Coronary artery (tissue), 2 donors: ENCODE results near the gene CDK6.
A peak's percentile ranks its signal among the peaks of the same experiment; 100 is the strongest.

ENCODE experiments used
- DNase-seq: peaks from one replicate; pipeline ENCODE4 v3.0.0-alpha.2; 2017; ENCODE audit warnings: low spot score
- H3K27ac ChIP-seq, 2 donors: fragments of 200-600 bp; sonication (generic); one replicate each; pipeline ENCODE4 v1.5.1; 2016 to 2019
- H3K4me3 ChIP-seq: fragments of 200-600 bp; sonication (generic); 2 replicates; pipeline ENCODE4 v1.5.1; 2016; ENCODE audit warnings: mild to moderate bottlenecking, moderate library complexity
- TF ChIP-seq, protein P1 (sequence below): fragments of 200-600 bp; sonication (generic); IDR thresholded peaks from one replicate; pipeline ENCODE4 v1.5.1; 2019; ENCODE audit warnings: antibody characterized with exemption

CDK6 gene

DNA sequence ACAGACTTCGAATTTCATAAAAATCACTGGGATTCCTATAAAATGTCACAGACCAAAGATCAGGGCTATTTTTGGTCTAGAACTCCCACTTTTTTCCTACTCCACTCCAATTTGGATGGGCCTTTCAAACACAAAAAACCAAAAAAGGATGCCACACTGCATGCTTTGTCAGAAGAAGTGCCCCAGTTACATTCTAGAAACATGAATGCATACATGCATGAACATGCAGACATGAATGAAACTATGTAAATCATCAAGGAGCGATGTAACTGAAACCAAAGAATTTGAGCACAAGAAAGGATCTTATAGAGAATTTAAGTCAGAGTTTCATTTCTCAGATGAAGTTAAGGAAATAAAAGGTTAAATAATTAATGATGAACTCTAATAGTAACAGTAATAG, 214.3 kb downstream of the CDK6 start:
- TF ChIP-seq, protein P1, sequence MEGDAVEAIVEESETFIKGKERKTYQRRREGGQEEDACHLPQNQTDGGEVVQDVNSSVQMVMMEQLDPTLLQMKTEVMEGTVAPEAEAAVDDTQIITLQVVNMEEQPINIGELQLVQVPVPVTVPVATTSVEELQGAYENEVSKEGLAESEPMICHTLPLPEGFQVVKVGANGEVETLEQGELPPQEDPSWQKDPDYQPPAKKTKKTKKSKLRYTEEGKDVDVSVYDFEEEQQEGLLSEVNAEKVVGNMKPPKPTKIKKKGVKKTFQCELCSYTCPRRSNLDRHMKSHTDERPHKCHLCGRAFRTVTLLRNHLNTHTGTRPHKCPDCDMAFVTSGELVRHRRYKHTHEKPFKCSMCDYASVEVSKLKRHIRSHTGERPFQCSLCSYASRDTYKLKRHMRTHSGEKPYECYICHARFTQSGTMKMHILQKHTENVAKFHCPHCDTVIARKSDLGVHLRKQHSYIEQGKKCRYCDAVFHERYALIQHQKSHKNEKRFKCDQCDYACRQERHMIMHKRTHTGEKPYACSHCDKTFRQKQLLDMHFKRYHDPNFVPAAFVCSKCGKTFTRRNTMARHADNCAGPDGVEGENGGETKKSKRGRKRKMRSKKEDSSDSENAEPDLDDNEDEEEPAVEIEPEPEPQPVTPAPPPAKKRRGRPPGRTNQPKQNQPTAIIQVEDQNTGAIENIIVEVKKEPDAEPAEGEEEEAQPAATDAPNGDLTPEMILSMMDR: no peak
- H3K27ac ChIP-seq: no peak overlapping the region
- no peak for DNase-seq
- H3K4me3 ChIP-seq: no peak overlapping the region

DNA sequence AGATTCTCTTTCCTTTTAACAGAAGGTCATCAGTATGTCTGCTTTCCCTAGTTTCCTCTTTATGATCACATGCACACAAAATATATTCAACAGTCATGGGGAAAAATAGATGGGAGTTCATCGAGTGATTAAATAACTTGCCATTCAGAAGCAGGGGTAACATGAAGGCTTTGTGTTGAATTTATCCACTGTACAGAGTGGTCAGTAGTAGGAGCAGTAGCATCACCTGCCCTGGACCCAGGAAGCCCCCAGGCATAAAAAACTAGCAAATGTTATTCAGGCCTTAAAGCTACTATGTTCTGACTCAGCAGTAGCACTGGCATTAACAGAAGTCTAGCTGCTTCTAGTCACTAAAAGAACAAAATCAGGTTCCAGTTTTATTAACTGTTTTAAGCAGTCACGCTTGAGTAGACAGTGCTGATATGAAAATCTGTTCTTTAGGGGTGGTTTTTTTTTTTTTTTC, 214.8 kb downstream of the CDK6 start:
- no peak overlapping the region for H3K4me3 ChIP-seq
- TF ChIP-seq, protein P1: no peak
- no peak for DNase-seq
- H3K27ac ChIP-seq: peak overlapping the region; percentile 48 to 75

DNA sequence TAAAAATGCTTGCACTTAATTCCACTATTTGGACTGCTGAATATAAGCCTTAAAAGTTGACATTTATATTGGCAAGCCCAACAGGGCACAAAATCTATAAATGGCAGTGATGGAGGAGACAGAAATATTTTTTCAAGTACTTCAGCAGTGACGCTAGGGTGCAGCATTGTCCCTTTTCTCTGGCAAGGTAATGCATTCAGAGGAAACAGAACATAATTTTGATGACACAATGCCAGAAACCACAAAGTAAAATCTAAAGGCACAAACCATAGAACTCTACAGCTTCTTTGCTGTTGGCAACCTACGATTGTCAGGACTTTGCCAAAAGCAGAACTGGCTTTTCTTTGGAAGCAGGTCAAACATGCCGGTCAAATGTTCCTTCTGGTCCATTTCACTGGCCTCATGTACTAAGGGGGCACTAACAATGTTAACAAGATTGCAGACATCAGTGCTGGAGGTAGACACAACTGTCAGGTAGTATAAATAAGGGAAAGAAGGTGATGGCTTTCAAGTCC, 215.3 kb downstream of the CDK6 start:
- Histone ChIP-seq H3K4me3 (no peak overlapping the region), H3K27ac (peak overlapping the region; percentile 48 to 75)
- no peak for DNase-seq
- TF ChIP-seq, protein P1: peak; percentile 68

DNA sequence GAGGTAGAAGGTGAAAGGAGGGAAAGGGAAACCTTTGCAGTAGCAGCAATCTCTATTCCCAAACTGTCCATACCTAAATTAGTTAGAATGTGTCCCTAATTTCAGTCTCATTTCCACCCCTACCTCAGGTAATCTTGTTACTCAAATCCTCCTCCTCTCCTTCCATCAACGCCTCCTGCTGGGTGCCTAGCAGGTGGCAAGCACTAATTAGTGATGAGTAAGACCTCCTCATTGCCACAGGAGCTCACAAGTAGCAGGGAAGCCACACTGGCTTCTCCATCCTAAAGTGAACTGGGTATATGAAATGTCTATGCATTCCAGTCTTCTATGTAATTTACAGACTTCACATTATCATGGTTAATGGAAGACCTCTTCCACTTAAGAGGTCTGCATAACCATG, 220.5 kb downstream of the CDK6 start:
- H3K27ac ChIP-seq: no peak overlapping the region
- TF ChIP-seq, protein P1: no peak
- DNase-seq: no peak
- no peak overlapping the region for H3K4me3 ChIP-seq

DNA sequence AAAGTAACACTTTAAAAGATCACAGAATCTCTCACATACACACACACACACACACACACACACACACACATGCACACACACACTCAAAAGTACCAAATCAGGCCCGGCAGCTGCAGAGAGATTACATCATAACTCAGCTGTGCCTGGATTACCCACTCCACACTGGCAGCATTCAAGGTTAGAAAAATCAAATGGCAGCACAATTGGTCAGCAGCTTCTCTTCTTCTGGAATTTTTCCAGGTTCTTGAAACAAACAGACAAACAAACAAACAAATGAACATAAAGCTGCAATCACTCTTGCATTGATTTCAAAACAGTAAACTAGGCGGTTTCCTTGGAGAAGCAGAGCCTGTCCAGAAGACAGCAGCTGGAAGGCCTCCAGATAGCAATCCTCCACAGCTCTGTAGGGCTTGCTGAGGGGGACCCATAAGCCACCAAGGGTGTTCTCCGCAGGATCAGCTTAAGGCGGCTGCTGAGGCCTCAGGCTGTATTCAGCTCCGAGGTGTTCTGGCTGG, 221.7 kb downstream of the CDK6 start:
- no peak overlapping the region for H3K27ac ChIP-seq
- DNase-seq: no peak

DNA sequence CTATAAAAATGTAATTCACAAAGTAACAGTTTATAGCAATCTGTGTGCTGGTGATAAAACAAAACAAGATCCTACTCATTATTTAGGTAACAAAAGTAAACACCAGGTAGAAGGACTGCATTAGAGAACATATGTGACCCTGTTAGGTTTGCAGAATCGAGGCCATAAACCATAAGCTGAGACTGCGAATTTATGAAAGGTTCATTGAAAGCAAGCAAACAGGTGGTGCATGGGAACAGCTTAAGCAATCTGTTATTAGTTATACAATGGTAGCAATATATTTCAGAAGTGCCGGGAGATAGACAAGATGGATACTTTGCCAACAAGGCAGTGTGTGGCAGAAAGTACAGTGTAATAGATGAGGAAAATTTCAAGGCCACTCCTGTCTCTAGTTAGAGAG, 222.7 kb downstream of the CDK6 start:
- TF ChIP-seq, protein P1: no peak
- H3K27ac ChIP-seq: no peak overlapping the region
- no peak overlapping the region for H3K4me3 ChIP-seq
- DNase-seq: no peak

More for the DNA sequence above, 221.7 kb downstream of the CDK6 start:
- H3K4me3 ChIP-seq: no peak overlapping the region
- TF ChIP-seq, protein P1: no peak

DNA sequence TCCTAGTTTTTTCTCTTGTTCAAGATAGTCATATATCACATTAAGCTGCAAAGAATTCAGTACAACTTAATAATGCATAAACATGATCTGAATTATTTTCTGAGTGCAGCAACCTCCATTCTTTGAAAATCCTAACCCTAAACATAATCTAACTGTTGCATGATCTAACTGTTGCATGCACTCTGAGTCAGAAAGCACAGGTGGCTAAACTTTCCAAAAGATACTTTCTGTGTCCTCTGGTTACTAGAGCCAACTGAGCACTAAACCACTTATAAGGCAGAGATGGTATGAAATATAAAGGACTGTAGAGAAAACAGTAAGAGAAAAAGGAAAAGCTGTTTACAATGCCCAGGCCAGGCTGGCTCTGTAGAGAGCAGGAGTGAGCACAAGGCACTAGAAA, 223.2 kb downstream of the CDK6 start:
- Histone ChIP-seq H3K27ac (no peak overlapping the region), H3K4me3 (no peak overlapping the region)
- DNase-seq: no peak
- TF ChIP-seq, protein P1: no peak
